GM13977 (cell line): Measurements from ENCODE around the gene PLAC8L1.
"Not testable (repeated sequence)": the region's sequence is repeated elsewhere in the genome, so short reads cannot be mapped to it uniquely, and the experiment has no call there.

Experiments
- DNase-seq: peaks from one replicate; pipeline ENCODE4 v3.0.0; 2012; ENCODE audit warnings: low spot score
- in situ Hi-C: fragments of 300-500 bp; cut with MboI; formaldehyde crosslinking; loops from one replicate; pipeline ENCODE4 v1.12.0; 2022; ENCODE audit warnings: low sequenced_read_pairs, low pct_unique_long_range_greater_than_20kb, mixed read lengths, inconsistent platforms; ENCODE audit not compliant: unreplicated experiment
- TF ChIP-seq, protein P1 (sequence below): IDR thresholded peaks from 2 replicates; pipeline ENCODE4 v1.5.1; 2012; ENCODE audit warnings: mild to moderate bottlenecking, control low read depth; ENCODE audit not compliant: insufficient read depth; ENCODE audit errors: extremely low read depth, missing control alignments

Gene PLAC8L1

DNA sequence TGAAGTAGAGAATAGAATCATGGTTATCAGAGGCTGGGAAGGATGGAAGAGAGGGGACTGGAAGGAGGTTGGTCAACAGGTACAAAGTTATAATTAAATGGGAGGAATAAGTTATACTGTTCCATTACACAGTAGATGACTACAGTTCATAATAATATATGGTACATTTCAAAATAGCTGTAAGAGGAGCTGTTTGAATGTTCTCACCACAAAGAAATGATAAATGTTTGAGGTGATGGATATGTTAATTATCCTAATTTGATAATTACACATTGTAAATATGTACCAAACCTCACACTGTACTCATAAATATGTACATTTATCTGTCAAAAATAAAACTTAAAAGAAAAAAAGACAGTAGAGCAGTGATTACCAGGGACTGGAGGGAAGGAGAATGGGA, 12.9 kb upstream of the PLAC8L1 start:
- no peak for DNase-seq
- TF ChIP-seq, protein P1, sequence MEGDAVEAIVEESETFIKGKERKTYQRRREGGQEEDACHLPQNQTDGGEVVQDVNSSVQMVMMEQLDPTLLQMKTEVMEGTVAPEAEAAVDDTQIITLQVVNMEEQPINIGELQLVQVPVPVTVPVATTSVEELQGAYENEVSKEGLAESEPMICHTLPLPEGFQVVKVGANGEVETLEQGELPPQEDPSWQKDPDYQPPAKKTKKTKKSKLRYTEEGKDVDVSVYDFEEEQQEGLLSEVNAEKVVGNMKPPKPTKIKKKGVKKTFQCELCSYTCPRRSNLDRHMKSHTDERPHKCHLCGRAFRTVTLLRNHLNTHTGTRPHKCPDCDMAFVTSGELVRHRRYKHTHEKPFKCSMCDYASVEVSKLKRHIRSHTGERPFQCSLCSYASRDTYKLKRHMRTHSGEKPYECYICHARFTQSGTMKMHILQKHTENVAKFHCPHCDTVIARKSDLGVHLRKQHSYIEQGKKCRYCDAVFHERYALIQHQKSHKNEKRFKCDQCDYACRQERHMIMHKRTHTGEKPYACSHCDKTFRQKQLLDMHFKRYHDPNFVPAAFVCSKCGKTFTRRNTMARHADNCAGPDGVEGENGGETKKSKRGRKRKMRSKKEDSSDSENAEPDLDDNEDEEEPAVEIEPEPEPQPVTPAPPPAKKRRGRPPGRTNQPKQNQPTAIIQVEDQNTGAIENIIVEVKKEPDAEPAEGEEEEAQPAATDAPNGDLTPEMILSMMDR = no peak
- in situ Hi-C loops = no loop called here

DNA sequence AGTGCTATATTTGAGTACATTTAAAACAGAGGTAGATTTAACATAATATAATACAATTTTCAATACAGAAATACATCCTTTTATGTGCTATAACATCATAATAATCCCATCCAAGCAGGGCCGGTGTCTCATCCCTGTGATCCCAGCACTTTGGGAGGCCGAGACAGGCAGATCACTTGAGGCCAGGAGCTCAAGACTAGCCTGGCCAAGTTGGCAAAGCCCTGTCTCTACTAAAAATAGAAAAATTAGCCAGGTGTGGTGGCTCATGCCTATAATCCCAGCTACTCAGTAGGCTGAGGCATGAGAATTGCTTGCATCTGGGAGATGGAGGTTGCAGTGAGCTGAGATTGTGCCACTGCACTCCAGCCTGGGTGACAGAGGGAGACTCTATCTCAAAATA, 11.8 kb upstream of the PLAC8L1 start:
- in situ Hi-C loops, DNase-seq: not testable (repeated sequence)

DNA sequence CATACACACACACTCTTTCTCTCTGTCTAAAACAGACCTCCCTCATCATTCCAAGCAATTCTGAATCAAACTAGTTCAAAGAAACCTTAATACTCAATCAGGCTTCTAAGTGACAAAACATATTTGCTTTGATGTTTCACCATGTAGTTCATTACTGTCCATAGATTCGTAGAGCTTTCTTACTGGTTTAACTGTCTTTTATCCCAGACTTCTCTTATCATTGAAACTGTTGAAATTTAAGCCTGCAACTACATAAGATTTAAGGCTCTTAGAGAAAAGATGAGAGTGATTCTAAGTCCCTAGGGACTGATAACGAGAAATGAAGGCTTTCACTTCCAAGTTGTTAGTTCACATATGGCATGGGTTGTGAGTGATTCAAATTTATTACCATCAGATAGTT, 11.0 kb upstream of the PLAC8L1 start:
- DNase-seq = no peak
- in situ Hi-C loops = no loop called here
- TF ChIP-seq, protein P1 = no peak

DNA sequence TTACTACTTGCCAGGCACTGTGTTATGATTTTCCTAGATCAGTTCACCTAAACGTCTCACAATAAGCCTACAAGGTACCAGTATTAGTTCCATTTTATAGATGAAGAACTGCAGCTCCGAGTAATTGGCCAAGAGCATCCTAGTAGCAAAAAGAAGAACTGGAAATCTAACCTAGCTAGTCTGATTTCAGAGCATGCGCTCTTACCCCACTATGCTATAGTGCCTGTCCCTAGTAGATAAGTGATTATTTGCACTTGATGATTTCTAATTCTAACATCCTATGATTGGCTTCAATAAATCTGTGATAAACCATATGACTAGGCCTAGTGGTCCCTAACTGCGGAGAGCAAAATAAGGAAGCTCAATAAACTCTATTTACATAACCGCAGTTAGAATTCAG, 7.1 kb upstream of the PLAC8L1 start:
- in situ Hi-C loops = no loop called here
- TF ChIP-seq, protein P1 = no peak
- no peak for DNase-seq

DNA sequence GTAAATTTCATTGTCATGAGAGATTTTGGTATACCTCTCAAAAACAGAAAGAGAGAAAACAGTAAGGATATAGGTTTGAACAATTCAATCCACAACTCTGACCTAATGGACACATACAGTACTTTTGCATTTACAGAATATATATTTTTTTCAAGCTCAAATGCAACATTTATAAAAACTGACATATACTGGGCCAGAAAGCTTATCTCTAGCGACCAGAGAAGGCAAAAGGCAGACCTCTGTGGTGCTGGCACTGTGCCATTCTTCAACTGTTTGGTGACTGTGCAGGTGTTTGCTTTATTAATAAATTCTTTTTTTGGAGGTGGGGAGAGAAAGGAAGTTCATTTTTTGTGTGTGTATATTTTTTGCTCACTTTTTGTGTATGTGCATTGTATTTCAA, 6.0 kb upstream of the PLAC8L1 start:
- in situ Hi-C loops = no loop called here
- TF ChIP-seq, protein P1 = no peak
- DNase-seq = no peak

DNA sequence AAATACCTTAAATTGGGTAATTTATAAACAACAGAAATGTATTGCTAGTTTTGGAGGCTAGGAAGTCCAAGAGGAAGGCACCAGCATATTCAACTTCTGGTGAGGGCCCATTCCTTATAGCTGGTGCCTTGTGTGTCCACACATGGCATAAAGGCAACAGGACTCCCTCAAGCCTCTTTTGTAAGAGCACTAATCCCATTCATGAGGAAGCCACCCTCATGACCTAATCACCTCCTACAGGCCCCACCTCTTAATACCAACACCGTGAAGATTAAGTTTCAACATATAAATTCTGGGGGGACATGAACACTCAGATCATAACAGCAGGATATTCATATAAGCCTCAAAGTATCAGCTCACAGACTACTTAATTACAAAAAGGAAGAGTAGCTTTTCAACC, 4.0 kb upstream of the PLAC8L1 start:
- DNase-seq = no peak
- TF ChIP-seq, protein P1 = no peak
- in situ Hi-C loops = no loop called here

DNA sequence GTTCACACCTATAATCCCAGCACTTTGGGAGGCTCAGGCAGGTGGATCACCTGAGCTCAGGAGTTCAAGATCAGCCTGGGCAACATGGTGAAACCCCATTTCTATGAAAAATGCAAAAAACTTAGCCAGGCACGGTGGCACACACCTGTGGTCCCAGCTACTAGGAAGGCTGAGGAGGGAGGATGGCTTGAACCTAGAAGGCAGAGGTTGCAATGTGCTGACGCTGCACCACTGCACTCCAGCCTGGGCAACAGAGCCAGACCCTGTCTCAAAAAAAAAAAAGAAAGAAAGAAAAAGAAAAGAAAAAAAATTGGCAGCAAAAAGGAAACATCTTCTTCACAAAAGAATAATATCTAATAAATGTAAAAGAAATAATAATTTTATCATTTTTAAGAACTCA, 3.5 kb upstream of the PLAC8L1 start:
- DNase-seq, in situ Hi-C loops: not testable (repeated sequence)

DNA sequence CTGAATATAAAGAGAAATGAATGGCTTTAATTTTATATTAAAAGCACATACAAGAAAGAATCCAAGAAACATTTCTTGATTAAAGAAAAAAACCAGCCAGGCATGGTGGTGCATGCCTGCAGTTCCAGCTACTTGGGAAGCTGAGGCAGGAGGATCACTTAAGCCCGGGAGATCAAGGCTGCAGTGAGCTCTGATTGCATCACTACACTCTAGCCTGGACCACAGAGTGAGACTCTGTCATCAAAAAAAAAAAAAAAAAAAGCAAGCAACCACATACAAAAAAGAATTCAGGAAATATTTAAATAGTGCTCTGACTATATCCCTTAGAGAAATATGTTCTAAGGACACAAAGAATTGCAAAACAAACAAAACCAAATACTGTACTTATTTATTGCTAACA, 2.5 kb upstream of the PLAC8L1 start:
- in situ Hi-C loops = no loop called here
- TF ChIP-seq, protein P1 = no peak
- DNase-seq = no peak
